CD14-positive monocyte (primary cell): ENCODE data around the gene SLC16A7. TPM values are rescaled to one million over a fixed set of nuclear protein-coding genes. Genes with fewer than 3 reads are reported as not detected.

Experiments
- DNase-seq, 3 donors: peaks; one replicate each; pipeline ENCODE4 v3.0.0-alpha.2; 2011 to 2022
- H2AFZ ChIP-seq: 2 replicates; pipeline ENCODE4 v1.6.0; 2012; ENCODE audit warnings: mild to moderate bottlenecking, low read depth, low read length, inconsistent platforms; ENCODE audit not compliant: insufficient read depth, poor library complexity, severe bottlenecking
- H3K27ac ChIP-seq, 2 donors: 1 replicate in 1 of 2; 2 replicates in 1 of 2; pipeline ENCODE4 v1.5.1; 2012 to 2013; ENCODE audit warnings: low read length in 2 of 2, control low read depth in 1 of 2, inconsistent platforms in 1 of 2, low read depth in 1 of 2, mild to moderate bottlenecking in 1 of 2
- H3K27me3 ChIP-seq, 2 donors: one replicate each; pipeline versions ENCODE4 v1.6.0 to v1.6.1; 2011 to 2013; ENCODE audit warnings: low read length in 2 of 2; ENCODE audit not compliant: control insufficient read depth in 2 of 2, insufficient read depth in 2 of 2
- H3K36me3 ChIP-seq, 2 donors: replicated peaks in 1 of 2; 1 replicate in 1 of 2; 2 replicates in 1 of 2; pipeline versions ENCODE4 v1.5.1 to v1.6.1; 2012 to 2013; ENCODE audit warnings: low read length in 2 of 2, control low read depth in 1 of 2, inconsistent platforms in 1 of 2, mild to moderate bottlenecking in 1 of 2; ENCODE audit not compliant: insufficient read depth in 2 of 2, control insufficient read depth in 1 of 2
- H3K4me1 ChIP-seq, 2 donors: 1 replicate in 1 of 2; 2 replicates in 1 of 2; pipeline versions ENCODE4 v1.5.1 to v1.6.1; 2012 to 2013; ENCODE audit warnings: low read length in 2 of 2, control low read depth in 1 of 2, inconsistent platforms in 1 of 2, mild to moderate bottlenecking in 1 of 2, moderate library complexity in 1 of 2; ENCODE audit not compliant: insufficient read depth in 2 of 2, control insufficient read depth in 1 of 2
- H3K4me2 ChIP-seq: replicated peaks from 2 replicates; pipeline ENCODE3; 2012; ENCODE audit warnings: low read length, moderate library complexity, mild to moderate bottlenecking; ENCODE audit not compliant: poor library complexity, severe bottlenecking; ENCODE audit errors: extremely low read depth
- H3K4me3 ChIP-seq, 3 experiments: fragments of 200-600 bp in 1 of 3; sonication (generic) in 1 of 3; replicated peaks in 1 of 3; 1 replicate in 2 of 3; 2 replicates in 1 of 3; pipeline ENCODE4 v1.5.1; 2011 to 2013; ENCODE audit warnings: low read length in 3 of 3, mild to moderate bottlenecking in 3 of 3, control low read depth in 2 of 3, low read depth in 2 of 3, inconsistent platforms in 1 of 3, moderate library complexity in 1 of 3
- H3K79me2 ChIP-seq: 2 replicates; pipeline ENCODE4 v1.6.0; 2012; ENCODE audit warnings: mild to moderate bottlenecking, control low read depth, inconsistent platforms, low read length, moderate library complexity; ENCODE audit not compliant: insufficient read depth
- H3K9ac ChIP-seq: 2 replicates; pipeline ENCODE4 v1.6.0; 2017; ENCODE audit warnings: low read length, mild to moderate bottlenecking; ENCODE audit not compliant: insufficient read depth, poor library complexity, severe bottlenecking
- H3K9me3 ChIP-seq, 2 donors: replicated peaks in 1 of 2; 1 replicate in 1 of 2; 2 replicates in 1 of 2; pipeline versions ENCODE4 v1.5.1 to v1.6.1; 2012 to 2013; ENCODE audit warnings: low read length in 2 of 2, control low read depth in 1 of 2; ENCODE audit not compliant: control insufficient read depth in 1 of 2, insufficient read depth in 1 of 2
- H4K20me1 ChIP-seq: 2 replicates; pipeline ENCODE4 v1.6.0; 2012; ENCODE audit warnings: mild to moderate bottlenecking, low read length, control low read depth, moderate library complexity; ENCODE audit not compliant: insufficient read depth
- H3K27ac Mint-ChIP-seq, 7 donors: one replicate each; pipeline ENCODE4 v1.8.0; 2020; ENCODE audit warnings: mild to moderate bottlenecking in 7 of 7, mixed read lengths in 7 of 7, moderate library complexity in 6 of 7, inconsistent platforms in 2 of 7
- H3K27me3 Mint-ChIP-seq, 3 donors: one replicate each; pipeline ENCODE4 v1.8.0; 2021 to 2022; ENCODE audit warnings: low read depth in 3 of 3, mild to moderate bottlenecking in 3 of 3, mixed read lengths in 3 of 3, moderate library complexity in 3 of 3, inconsistent platforms in 1 of 3
- H3K36me3 Mint-ChIP-seq, 2 donors: one replicate each; pipeline ENCODE4 v1.8.0; 2020; ENCODE audit warnings: mixed read lengths in 2 of 2, inconsistent platforms in 1 of 2, mild to moderate bottlenecking in 1 of 2
- H3K4me1 Mint-ChIP-seq: one replicate; pipeline ENCODE4 v1.8.0; 2020; ENCODE audit warnings: mild to moderate bottlenecking, mixed read lengths
- H3K4me3 Mint-ChIP-seq, 2 donors: one replicate each; pipeline ENCODE4 v1.8.0; 2020; ENCODE audit warnings: mild to moderate bottlenecking in 2 of 2, mixed read lengths in 2 of 2, moderate library complexity in 1 of 2
- H3K9me3 Mint-ChIP-seq, 7 donors: one replicate each; pipeline ENCODE4 v1.8.0; 2020 to 2022; ENCODE audit warnings: mixed read lengths in 7 of 7, mild to moderate bottlenecking in 6 of 7, moderate library complexity in 6 of 7, inconsistent platforms in 2 of 7
- WGBS: methylation state at CpG from one replicate; pipeline ENCODE4 v1.1.5; 2013; ENCODE audit warnings: missing lambda C conversion rate; ENCODE audit not compliant: insufficient coverage; 5-methylcytosine and 5-hydroxymethylcytosine counted together
- intact Hi-C, 2 donors: fragments of 100-400 bp; cut with micrococcal nuclease; formaldehyde crosslinking; loops; one replicate each; pipeline versions ENCODE4 v1.15.0 to v1.15.1; 2023
- polyA plus RNA-seq, 3 donors: library from polyadenylated mRNA; depleted of rRNA in 1 of 3; unstranded in 2 of 3; stranded (reverse) in 1 of 3; fragments of 300-500 nt in 2 of 3; fragments of >200 nt in 1 of 3; fragmentation: Illumina TruSeq in 2 of 3; gene quantifications; 1 replicate in 2 of 3; 2 replicates in 1 of 3; pipeline ENCODE4 v1.2.3, GENCODE V29; 2012 to 2021
- TF ChIP-seq, protein P1 (sequence below): fragments of 200-600 bp; IDR thresholded peaks from one replicate; pipeline ENCODE4 v1.8.0; 2022; ENCODE audit warnings: antibody characterized with exemption, mild to moderate bottlenecking

The SLC16A7 gene
- polyA plus RNA-seq, 3 donors, result 6.9 to 16.9 (median 11.8) TPM

DNA sequence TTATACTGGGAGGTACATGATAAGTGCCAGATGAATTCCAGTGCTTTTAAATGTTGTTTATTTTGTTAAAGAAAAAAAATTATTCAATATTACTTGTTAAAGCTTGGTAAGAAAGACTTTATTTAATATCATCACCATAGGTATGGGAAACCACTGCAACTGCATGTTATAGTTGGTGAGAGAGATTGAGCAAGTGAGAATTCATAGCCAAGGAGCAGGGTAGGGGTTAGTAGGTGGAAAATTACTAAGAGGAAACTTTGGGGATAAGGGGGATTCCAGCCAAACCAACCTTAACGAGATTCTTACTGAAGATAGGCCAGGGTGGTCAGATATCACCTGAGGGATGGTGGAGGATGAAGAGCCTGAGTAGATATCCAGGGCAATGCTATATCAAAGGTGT is 38.4 kb downstream of the SLC16A7 start:
- Histone ChIP-seq H3K4me1 (no peaks in the 10 kb centered on the region), H3K4me3 (no peak overlapping the region), H3K79me2 (no peaks in the 10 kb centered on the region), H4K20me1 (no peaks in the 10 kb centered on the region), H3K9me3 (no peaks in the 10 kb centered on the region), H2AFZ (no peak overlapping the region), H3K27me3 (no peaks in the 10 kb centered on the region), H3K4me2 (no peak overlapping the region), H3K27ac (no peak overlapping the region), H3K36me3 (no peaks in the 10 kb centered on the region), H3K9ac (no peak overlapping the region)
- Mint-ChIP-seq H3K4me3 (no peak overlapping the region), H3K27me3 (no peaks in the 10 kb centered on the region), H3K36me3 (peaks cover 0 to 7% of the 10 kb centered on the region in 2 donors), H3K4me1 (peaks cover 5% of the 10 kb centered on the region), H3K27ac (no peak overlapping the region), H3K9me3 (peaks cover 0 to 4% (median 1%) of the 10 kb centered on the region in 7 donors)
- WGBS, result 100% methylated on average over 1 of the region's 1 CpG
- intact Hi-C loops, result no loop called here
- no peak for DNase-seq
- TF ChIP-seq, protein P1, sequence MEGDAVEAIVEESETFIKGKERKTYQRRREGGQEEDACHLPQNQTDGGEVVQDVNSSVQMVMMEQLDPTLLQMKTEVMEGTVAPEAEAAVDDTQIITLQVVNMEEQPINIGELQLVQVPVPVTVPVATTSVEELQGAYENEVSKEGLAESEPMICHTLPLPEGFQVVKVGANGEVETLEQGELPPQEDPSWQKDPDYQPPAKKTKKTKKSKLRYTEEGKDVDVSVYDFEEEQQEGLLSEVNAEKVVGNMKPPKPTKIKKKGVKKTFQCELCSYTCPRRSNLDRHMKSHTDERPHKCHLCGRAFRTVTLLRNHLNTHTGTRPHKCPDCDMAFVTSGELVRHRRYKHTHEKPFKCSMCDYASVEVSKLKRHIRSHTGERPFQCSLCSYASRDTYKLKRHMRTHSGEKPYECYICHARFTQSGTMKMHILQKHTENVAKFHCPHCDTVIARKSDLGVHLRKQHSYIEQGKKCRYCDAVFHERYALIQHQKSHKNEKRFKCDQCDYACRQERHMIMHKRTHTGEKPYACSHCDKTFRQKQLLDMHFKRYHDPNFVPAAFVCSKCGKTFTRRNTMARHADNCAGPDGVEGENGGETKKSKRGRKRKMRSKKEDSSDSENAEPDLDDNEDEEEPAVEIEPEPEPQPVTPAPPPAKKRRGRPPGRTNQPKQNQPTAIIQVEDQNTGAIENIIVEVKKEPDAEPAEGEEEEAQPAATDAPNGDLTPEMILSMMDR, result no peak

DNA sequence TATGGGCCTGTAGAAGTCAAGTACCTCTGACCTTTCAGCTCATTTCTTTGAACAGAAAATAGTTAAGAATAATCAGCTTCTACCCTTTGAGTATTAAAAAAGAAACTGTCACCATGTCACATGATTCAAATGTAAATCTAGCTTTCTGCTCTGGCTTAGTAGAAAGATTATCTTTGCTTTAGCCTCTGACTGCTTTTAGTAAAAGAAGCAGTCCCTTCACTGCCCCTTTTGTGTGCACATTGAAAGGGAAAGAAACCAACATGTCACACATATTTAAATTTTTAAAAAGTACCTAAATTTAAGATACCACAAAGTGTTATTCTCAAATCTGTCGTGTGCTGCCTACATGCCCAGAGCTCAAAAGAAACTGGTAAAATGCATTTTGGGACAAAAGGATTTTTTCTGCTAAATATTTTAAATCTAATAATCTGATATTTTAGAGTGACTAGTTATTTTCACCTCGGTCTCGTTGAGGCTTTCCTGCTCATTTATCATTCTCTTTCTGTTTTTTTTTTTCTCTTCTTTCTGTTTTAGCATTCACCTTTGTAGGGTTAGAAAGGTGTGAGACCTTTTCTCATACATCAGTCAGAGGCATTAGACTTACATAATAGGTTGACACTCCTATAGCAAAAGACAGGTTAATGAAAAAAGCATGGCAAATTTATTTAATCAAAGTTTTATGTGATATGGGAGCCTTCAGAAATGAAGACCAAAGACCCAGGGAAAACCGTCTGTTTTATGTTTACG is 41.3 kb downstream of the SLC16A7 start:
- peaks cover 0 to 4% of the 10 kb centered on the region in 2 donors for H3K36me3 Mint-ChIP-seq
- no peak overlapping the region for H3K4me3 ChIP-seq
- WGBS, result 96% methylated on average over 2 of the region's 5 CpGs
- intact Hi-C loops, result no loop called here
- H3K27ac ChIP-seq, result no peak overlapping the region
- no peaks in the 10 kb centered on the region for H3K4me1 ChIP-seq
- no peaks in the 10 kb centered on the region for H3K27me3 ChIP-seq
- no peak overlapping the region for H3K4me2 ChIP-seq
- H3K9me3 Mint-ChIP-seq, result peaks cover 0 to 4% (median 1%) of the 10 kb centered on the region in 7 donors
- TF ChIP-seq, protein P1, result no peak
- no peak for DNase-seq
- no peak overlapping the region for H3K27ac Mint-ChIP-seq
- no peaks in the 10 kb centered on the region for H4K20me1 ChIP-seq
- no peak overlapping the region for H2AFZ ChIP-seq
- H3K27me3 Mint-ChIP-seq, result no peaks in the 10 kb centered on the region
- no peak overlapping the region for H3K9ac ChIP-seq
- H3K79me2 ChIP-seq, result no peaks in the 10 kb centered on the region
- no peak overlapping the region for H3K4me3 Mint-ChIP-seq
- no peaks in the 10 kb centered on the region for H3K4me1 Mint-ChIP-seq
- no peaks in the 10 kb centered on the region for H3K9me3 ChIP-seq
- H3K36me3 ChIP-seq, result no peaks in the 10 kb centered on the region
